H1 (cell line): Measurements from ENCODE around the gene BPIFB2. TPM values are rescaled to one million over a fixed set of nuclear protein-coding genes. Genes with fewer than 3 reads are reported as not detected.

Experiments
- CTCF ChIA-PET: fragments of 300-600 bp; sonication (Branson Sonifier 250); formaldehyde crosslinking; loops from one replicate; lab custom pipeline; 2021; ENCODE audit not compliant: partially characterized antibody; lab: Charles Lee
- POLR2A ChIA-PET: fragments of 300-600 bp; sonication (Branson Sonifier 250); formaldehyde crosslinking; loops from one replicate; lab custom pipeline; 2021; ENCODE audit warnings: inconsistent platforms; ENCODE audit not compliant: partially characterized antibody; lab: Charles Lee
- DNase-seq, 2 experiments: peaks; one replicate each; pipeline versions ENCODE4 v3.0.0 to v3.0.0-alpha.2; 2010 to 2022; ENCODE audit warnings: low spot score in 2 of 2, low read depth in 1 of 2, mixed read lengths in 1 of 2
- FAIRE-seq: peaks from 2 replicates; lab custom pipeline; 2011; peaks lifted over from hg19 to GRCh38; lab: Jason Lieb, UNC
- H2AFZ ChIP-seq: 2 replicates; pipeline ENCODE4 v1.8.1; 2012; ENCODE audit warnings: low read length, inconsistent platforms
- H2AK5ac ChIP-seq: 2 replicates; pipeline ENCODE4 v1.6.1; 2013; ENCODE audit warnings: low read depth, low read length
- H2BK120ac ChIP-seq: replicated peaks from 2 replicates; pipeline ENCODE3; 2013; ENCODE audit warnings: low read depth, low read length, inconsistent platforms
- H2BK12ac ChIP-seq: 2 replicates; pipeline ENCODE4 v1.6.1; 2013; ENCODE audit warnings: low read depth, low read length
- H2BK15ac ChIP-seq: 2 replicates; pipeline ENCODE4 v1.6.1; 2013; ENCODE audit warnings: low read length
- H2BK20ac ChIP-seq: 2 replicates; pipeline ENCODE4 v1.6.1; 2013; ENCODE audit warnings: low read length
- H2BK5ac ChIP-seq: 2 replicates; pipeline ENCODE4 v1.6.1; 2013; ENCODE audit warnings: low read depth, low read length
- H3K14ac ChIP-seq: 2 replicates; pipeline ENCODE4 v1.6.1; 2013; ENCODE audit warnings: inconsistent platforms; ENCODE audit not compliant: insufficient read length
- H3K18ac ChIP-seq: 2 replicates; pipeline ENCODE4 v1.6.1; 2013; ENCODE audit warnings: low read length; ENCODE audit errors: extremely low read depth
- H3K23ac ChIP-seq: 2 replicates; pipeline ENCODE4 v1.6.1; 2013; ENCODE audit warnings: inconsistent platforms; ENCODE audit not compliant: insufficient read length
- H3K23me2 ChIP-seq: 2 replicates; pipeline ENCODE4 v1.6.1; 2013; ENCODE audit warnings: low read depth, low read length
- H3K27ac ChIP-seq: 2 replicates; pipeline ENCODE4 v1.6.1; 2011; ENCODE audit warnings: low read depth, low read length, inconsistent platforms
- H3K27me3 ChIP-seq, 4 experiments: replicated peaks in 1 of 4; 1 replicate in 1 of 4; 2 replicates in 3 of 4; pipeline versions ENCODE4 v1.6.1 to v1.8.1; 2011 to 2013; ENCODE audit warnings: low read length in 3 of 4, mild to moderate bottlenecking in 3 of 4, inconsistent platforms in 2 of 4, mixed read lengths in 2 of 4, moderate library complexity in 1 of 4; ENCODE audit not compliant: control insufficient read depth in 3 of 4, insufficient read depth in 3 of 4; ENCODE audit errors: extremely low read depth in 1 of 4
- H3K36me3 ChIP-seq, 4 experiments: 2 replicates each; pipeline versions ENCODE4 v1.6.1 to v1.8.1; 2011 to 2013; ENCODE audit warnings: mild to moderate bottlenecking in 4 of 4, low read length in 3 of 4, moderate library complexity in 2 of 4, control low read depth in 1 of 4, inconsistent platforms in 1 of 4; ENCODE audit not compliant: insufficient read depth in 4 of 4, control insufficient read depth in 2 of 4
- H3K4ac ChIP-seq: replicated peaks from 2 replicates; pipeline ENCODE3; 2013; ENCODE audit warnings: low read length, low read depth, mixed read lengths, inconsistent platforms; ENCODE audit not compliant: insufficient read length
- H3K4me1 ChIP-seq, 4 experiments: replicated peaks in 1 of 4; 1 replicate in 1 of 4; 2 replicates in 3 of 4; pipeline versions ENCODE4 v1.6.1 to v1.8.1; 2011 to 2013; ENCODE audit warnings: low read length in 3 of 4, inconsistent platforms in 2 of 4, mixed read lengths in 1 of 4; ENCODE audit not compliant: insufficient read depth in 4 of 4, control insufficient read depth in 3 of 4
- H3K4me2 ChIP-seq, 2 experiments: 2 replicates each; pipeline versions ENCODE4 v1.6.1 to v1.8.1; 2011 to 2013; ENCODE audit warnings: low read depth in 2 of 2, low read length in 2 of 2, control low read depth in 1 of 2, inconsistent platforms in 1 of 2, mild to moderate bottlenecking in 1 of 2; ENCODE audit not compliant: insufficient read depth in 1 of 2
- H3K4me3 ChIP-seq, 4 experiments: fragments of 200-600, 300-600 bp in 1 of 4; sonication (generic), shearing (Covaris generic), sonication (Bioruptor Twin) in 1 of 4; 2 replicates each; pipeline versions ENCODE4 v1.5.1 to v1.8.1; 2011 to 2016; ENCODE audit warnings: low read length in 4 of 4, low read depth in 3 of 4, control low read depth in 2 of 4, inconsistent platforms in 2 of 4, mild to moderate bottlenecking in 2 of 4, mixed read lengths in 1 of 4, moderate library complexity in 1 of 4; ENCODE audit not compliant: insufficient read depth in 2 of 4; ENCODE audit errors: extremely low read depth in 1 of 4
- H3K56ac ChIP-seq: replicated peaks from 2 replicates; pipeline ENCODE3; 2013; ENCODE audit warnings: low read depth, mild to moderate bottlenecking, mixed read lengths, low read length, inconsistent platforms; ENCODE audit not compliant: insufficient read length
- H3K79me1 ChIP-seq: 2 replicates; pipeline ENCODE4 v1.6.1; 2013; ENCODE audit warnings: low read depth, low read length, control low read depth
- H3K79me2 ChIP-seq, 2 experiments: 2 replicates each; pipeline versions ENCODE4 v1.6.1 to v1.8.1; 2012 to 2013; ENCODE audit warnings: low read length in 2 of 2, mild to moderate bottlenecking in 2 of 2, inconsistent platforms in 1 of 2; ENCODE audit not compliant: insufficient read depth in 2 of 2, control insufficient read depth in 1 of 2
- H3K9ac ChIP-seq, 4 experiments: replicated peaks in 1 of 4; 1 replicate in 1 of 4; 2 replicates in 3 of 4; pipeline versions ENCODE4 v1.6.1 to v1.8.1; 2011 to 2013; ENCODE audit warnings: low read depth in 3 of 4, low read length in 3 of 4, control low read depth in 2 of 4, mild to moderate bottlenecking in 2 of 4, moderate library complexity in 2 of 4, inconsistent platforms in 1 of 4; ENCODE audit errors: extremely low read depth in 1 of 4
- H3K9me3 ChIP-seq, 2 experiments: 2 replicates each; pipeline versions ENCODE4 v1.6.1 to v1.8.1; 2012 to 2013; ENCODE audit warnings: mild to moderate bottlenecking in 2 of 2, moderate library complexity in 2 of 2, control low read depth in 1 of 2, inconsistent platforms in 1 of 2, low read depth in 1 of 2, low read length in 1 of 2, mixed read lengths in 1 of 2; ENCODE audit not compliant: insufficient read depth in 2 of 2
- H4K20me1 ChIP-seq, 2 experiments: replicated peaks in 1 of 2; 2 replicates each; pipeline versions ENCODE3 to v1.8.1; 2011 to 2013; ENCODE audit warnings: inconsistent platforms in 2 of 2, low read length in 2 of 2, mild to moderate bottlenecking in 1 of 2; ENCODE audit not compliant: insufficient read depth in 2 of 2, control insufficient read depth in 1 of 2
- H4K5ac ChIP-seq: 2 replicates; pipeline ENCODE4 v1.6.1; 2013; ENCODE audit warnings: low read length, low read depth, mixed read lengths, inconsistent platforms; ENCODE audit not compliant: insufficient read length
- H4K8ac ChIP-seq: 2 replicates; pipeline ENCODE4 v1.8.0; 2013; ENCODE audit warnings: mild to moderate bottlenecking, moderate library complexity, low read length, inconsistent platforms; ENCODE audit not compliant: insufficient read depth; ENCODE audit errors: extremely low read depth
- H4K91ac ChIP-seq: replicated peaks from 2 replicates; pipeline ENCODE3; 2013; ENCODE audit warnings: low read length, mixed read lengths, inconsistent platforms; ENCODE audit not compliant: insufficient read length
- E2F6 ChIP-seq: IDR thresholded peaks from 2 replicates; pipeline ENCODE4 v1.6.1; 2012; ENCODE audit warnings: inconsistent platforms
- WGBS, 2 experiments: shearing (Covaris generic) in 1 of 2; methylation state at CpG; one replicate each; pipeline versions ENCODE4 v1.1.6 to v1.1.7; 2013 to 2015; ENCODE audit warnings: low lambda C conversion rate in 2 of 2, mixed read lengths in 2 of 2, inconsistent platforms in 1 of 2, low coverage in 1 of 2, missing lambda C conversion rate in 1 of 2; ENCODE audit not compliant: insufficient replicate concordance in 2 of 2, insufficient coverage in 1 of 2, insufficient read length in 1 of 2; ENCODE audit errors: extremely low coverage in 1 of 2, missing lambda C conversion rate in 1 of 2; 5-methylcytosine and 5-hydroxymethylcytosine counted together
- polyA plus RNA-seq, 7 experiments: library from polyadenylated mRNA; depleted of rRNA in 3 of 7; stranded (reverse) in 5 of 7; unstranded in 2 of 7; fragments of >200 nt in 5 of 7; fragments of 200-250 nt in 2 of 7; gene quantifications; 1 replicate in 5 of 7; 2 replicates in 1 of 7; 4 replicates in 1 of 7; pipeline versions ENCODE4 v1.2.1 to v1.2.3, GENCODE V29; 2011 to 2013; ENCODE audit warnings: missing spikeins in 2 of 7, mixed read lengths in 2 of 7
- total RNA-seq: library from RNA; stranded (reverse); fragmentation: NEBNext Ultra II Directional; extraction: Animal tissue kit (Norgen Biotek cat#: 25700); gene quantifications from 2 replicates; pipeline ENCODE4 v1.2.1, GENCODE V29; 2021

The BPIFB2 gene
- total and polyA plus RNA-seq, 2 of the 8 experiments (the other 6 are each of a cell fraction or from before 2014, with no cell fraction given): not detected

- Histone ChIP-seq H3K79me1 (no peaks in the 10 kb centered on the region), H3K14ac (no peak overlapping the region), H2BK12ac (no peak overlapping the region), H3K56ac (no peak overlapping the region), H3K27ac (no peak overlapping the region), H2BK15ac (0 out of 2 replicates have a peak overlapping the region, but pooled peaks have one; percentile 29), H4K5ac (no peak overlapping the region), H2BK120ac (no peak overlapping the region), H3K23me2 (no peaks in the 10 kb centered on the region), H2AK5ac (no peak overlapping the region), H4K20me1 (no peaks in the 10 kb centered on the region), H2BK5ac (0 out of 2 replicates have a peak overlapping the region, but pooled peaks have one; percentile 35), H3K23ac (no peak overlapping the region), H2BK20ac (no peak overlapping the region), H3K79me2 (no peaks in the 10 kb centered on the region), H4K8ac (peak overlapping the region; percentile 62; the same call in 1 of the 2 replicates), H3K27me3 (no peaks in the 10 kb centered on the region), H4K91ac (no peak overlapping the region), H3K9ac (no peak overlapping the region), H2AFZ (no peak overlapping the region), H3K9me3 (no peaks in the 10 kb centered on the region), H3K4me3 (no peak overlapping the region), H3K4me2 (no peak overlapping the region), H3K4ac (no peak overlapping the region), H3K18ac (no peak overlapping the region), H3K4me1 (no peaks in the 10 kb centered on the region; a peak in 1 of 7 replicates), H3K36me3 (no peaks in the 10 kb centered on the region)
- 94% methylated on average over 16 of the region's 18 CpGs; no CpG with 5 or more reads in 1 of the 2 experiments for WGBS, 2 experiments
- no peak for FAIRE-seq
- POLR2A ChIA-PET: interaction anchor here (1.1 kb wide), 1 partner anchor 10 kb away, joined by 3 read pairs; no protein-coding TSS in a partner anchor
- CTCF ChIA-PET: interaction anchor here (1.2 to 5.4 kb wide), 7 partner anchors 9 to 226 kb away, joined by 3 to 53 read pairs (median 11); partner anchors contain the start of gene SUN5
- no peak for DNase-seq
- TF ChIP-seq E2F6: no peak
These were observed 21.1 kb upstream of the BPIFB2 start for GRCh38 chr20:32986331-32986966.
